ENCODE results near the gene TAOK1. TPM values are rescaled to one million over a fixed set of nuclear protein-coding genes. Genes with fewer than 3 reads are reported as not detected.

TAOK1 gene
- total and polyA plus RNA-seq, 2 of the 13 experiments (the other 11 are each of a cell fraction or from before 2014, with no cell fraction given): 14.1 to 23.0 TPM

DNA sequence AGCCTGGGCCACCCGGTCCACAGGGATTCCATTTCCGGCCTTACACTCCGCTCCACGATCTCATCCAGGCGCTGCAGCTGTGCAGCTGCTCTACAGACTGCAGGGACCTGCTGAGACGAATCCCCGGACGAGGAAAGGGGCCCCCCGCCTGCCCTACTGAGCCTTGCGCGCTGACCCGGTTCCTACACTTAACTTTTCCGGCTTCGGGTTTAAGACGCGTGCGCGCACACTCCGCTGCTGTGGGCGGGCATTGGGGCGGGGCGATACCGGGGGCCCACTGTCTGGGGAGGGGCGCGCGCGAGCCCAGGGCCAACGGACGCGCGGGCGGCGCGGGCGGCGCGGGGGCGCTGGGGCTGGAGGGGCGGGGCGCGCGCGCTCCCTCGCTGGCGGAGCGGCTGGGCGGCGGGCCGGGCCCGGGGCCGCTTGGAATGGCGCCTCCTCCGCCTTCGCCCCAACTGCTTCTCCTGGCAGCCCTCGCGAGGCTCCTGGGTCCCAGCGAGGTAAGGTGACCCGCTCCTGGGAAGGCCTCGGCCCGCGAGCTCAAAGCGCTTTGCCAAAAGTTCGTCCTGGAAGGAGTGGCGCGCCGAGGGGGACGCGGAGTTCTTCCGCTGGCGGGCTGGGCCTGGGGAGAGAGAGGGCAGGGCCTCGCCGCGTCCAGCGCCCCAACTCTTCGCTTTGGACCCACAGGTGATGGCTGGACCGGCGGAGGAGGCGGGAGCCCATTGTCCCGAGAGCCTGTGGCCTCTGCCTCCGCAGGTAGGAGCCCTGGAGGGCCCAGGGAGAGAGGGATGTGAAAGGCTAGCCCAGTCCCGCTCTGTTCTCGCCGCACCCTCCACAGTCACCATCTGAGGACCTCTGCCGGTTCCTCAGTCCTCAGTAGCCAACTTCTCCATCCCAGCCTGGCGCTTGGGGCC is 178.4 kb downstream of the TAOK1 start, which contains the start of gene TP53I13 (continued):
- TF ChIP-seq, protein P1, sequence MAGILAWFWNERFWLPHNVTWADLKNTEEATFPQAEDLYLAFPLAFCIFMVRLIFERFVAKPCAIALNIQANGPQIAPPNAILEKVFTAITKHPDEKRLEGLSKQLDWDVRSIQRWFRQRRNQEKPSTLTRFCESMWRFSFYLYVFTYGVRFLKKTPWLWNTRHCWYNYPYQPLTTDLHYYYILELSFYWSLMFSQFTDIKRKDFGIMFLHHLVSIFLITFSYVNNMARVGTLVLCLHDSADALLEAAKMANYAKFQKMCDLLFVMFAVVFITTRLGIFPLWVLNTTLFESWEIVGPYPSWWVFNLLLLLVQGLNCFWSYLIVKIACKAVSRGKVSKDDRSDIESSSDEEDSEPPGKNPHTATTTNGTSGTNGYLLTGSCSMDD (CRISPR knock-in tag; IDR thresholded peaks at IDR 0.05): no peak
- no peak for TF ChIP-seq NR2F1 (CRISPR knock-in tag; IDR thresholded peaks at IDR 0.05)
- no peak for TF ChIP-seq PCBP1 (IDR thresholded peaks at IDR 0.05; ENCODE audit: borderline replicate concordance, low read depth, low read length)
- TF ChIP-seq, protein P2, sequence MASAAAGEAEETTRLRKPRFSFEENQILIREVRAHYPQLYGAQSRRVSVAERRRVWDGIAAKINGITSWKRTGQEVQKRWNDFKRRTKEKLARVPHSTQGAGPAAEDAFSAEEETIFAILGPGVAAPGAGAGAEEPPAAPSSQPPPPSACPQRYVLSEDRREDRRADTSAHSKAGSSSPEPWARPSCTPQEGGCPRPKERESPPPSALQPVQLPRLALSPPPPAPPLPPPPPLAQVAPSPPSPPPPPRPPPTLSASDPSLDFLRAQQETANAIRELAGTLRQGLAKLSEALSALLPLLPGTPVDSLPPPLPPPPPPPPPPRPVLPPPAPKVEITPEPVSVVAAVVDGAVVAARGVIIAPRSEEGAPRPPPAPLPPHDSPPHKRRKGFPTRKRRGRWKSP (CRISPR knock-in tag; IDR thresholded peaks at IDR 0.05): peak; percentile 61; the same call in 1 of the 2 replicates
- TF ChIP-seq, protein P3, sequence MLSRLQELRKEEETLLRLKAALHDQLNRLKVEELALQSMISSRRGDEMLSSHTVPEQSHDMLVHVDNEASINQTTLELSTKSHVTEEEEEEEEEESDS (CRISPR knock-in tag; IDR thresholded peaks at IDR 0.05; ENCODE audit: borderline replicate concordance): no peak
- TF ChIP-seq KLF11 (CRISPR knock-in tag; IDR thresholded peaks at IDR 0.05): 0 out of 2 replicates have a peak, but pooled peaks have one; percentile 46
- TF ChIP-seq ZNF30 (CRISPR knock-in tag; IDR thresholded peaks at IDR 0.05): no peak
- TF ChIP-seq, protein P4, sequence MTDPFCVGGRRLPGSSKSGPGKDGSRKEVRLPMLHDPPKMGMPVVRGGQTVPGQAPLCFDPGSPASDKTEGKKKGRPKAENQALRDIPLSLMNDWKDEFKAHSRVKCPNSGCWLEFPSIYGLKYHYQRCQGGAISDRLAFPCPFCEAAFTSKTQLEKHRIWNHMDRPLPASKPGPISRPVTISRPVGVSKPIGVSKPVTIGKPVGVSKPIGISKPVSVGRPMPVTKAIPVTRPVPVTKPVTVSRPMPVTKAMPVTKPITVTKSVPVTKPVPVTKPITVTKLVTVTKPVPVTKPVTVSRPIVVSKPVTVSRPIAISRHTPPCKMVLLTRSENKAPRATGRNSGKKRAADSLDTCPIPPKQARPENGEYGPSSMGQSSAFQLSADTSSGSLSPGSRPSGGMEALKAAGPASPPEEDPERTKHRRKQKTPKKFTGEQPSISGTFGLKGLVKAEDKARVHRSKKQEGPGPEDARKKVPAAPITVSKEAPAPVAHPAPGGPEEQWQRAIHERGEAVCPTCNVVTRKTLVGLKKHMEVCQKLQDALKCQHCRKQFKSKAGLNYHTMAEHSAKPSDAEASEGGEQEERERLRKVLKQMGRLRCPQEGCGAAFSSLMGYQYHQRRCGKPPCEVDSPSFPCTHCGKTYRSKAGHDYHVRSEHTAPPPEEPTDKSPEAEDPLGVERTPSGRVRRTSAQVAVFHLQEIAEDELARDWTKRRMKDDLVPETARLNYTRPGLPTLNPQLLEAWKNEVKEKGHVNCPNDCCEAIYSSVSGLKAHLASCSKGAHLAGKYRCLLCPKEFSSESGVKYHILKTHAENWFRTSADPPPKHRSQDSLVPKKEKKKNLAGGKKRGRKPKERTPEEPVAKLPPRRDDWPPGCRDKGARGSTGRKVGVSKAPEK (CRISPR knock-in tag; IDR thresholded peaks at IDR 0.05; ENCODE audit: borderline replicate concordance): 0 out of 2 replicates have a peak, but pooled peaks have one; percentile 13
- no peak for TF ChIP-seq ZNF136 (CRISPR knock-in tag; IDR thresholded peaks at IDR 0.05; ENCODE audit: low read depth)
- peak; percentile 52 for TF ChIP-seq ASH2L (IDR thresholded peaks at IDR 0.05; ENCODE audit: insufficient read length, low read depth, low read length)
- no peak for TF ChIP-seq ZBTB21 (CRISPR knock-in tag; IDR thresholded peaks at IDR 0.05)
- TF ChIP-seq, protein P5, sequence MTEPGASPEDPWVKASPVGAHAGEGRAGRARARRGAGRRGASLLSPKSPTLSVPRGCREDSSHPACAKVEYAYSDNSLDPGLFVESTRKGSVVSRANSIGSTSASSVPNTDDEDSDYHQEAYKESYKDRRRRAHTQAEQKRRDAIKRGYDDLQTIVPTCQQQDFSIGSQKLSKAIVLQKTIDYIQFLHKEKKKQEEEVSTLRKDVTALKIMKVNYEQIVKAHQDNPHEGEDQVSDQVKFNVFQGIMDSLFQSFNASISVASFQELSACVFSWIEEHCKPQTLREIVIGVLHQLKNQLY (CRISPR knock-in tag; IDR thresholded peaks at IDR 0.05): no peak
- TF ChIP-seq IKZF1 (IDR thresholded peaks at IDR 0.05): no peak
- TF ChIP-seq ATF7 (IDR thresholded peaks at IDR 0.05): no peak
- TF ChIP-seq ATF7 (CRISPR knock-in tag; IDR thresholded peaks at IDR 0.05): no peak
- TF ChIP-seq, protein P6, sequence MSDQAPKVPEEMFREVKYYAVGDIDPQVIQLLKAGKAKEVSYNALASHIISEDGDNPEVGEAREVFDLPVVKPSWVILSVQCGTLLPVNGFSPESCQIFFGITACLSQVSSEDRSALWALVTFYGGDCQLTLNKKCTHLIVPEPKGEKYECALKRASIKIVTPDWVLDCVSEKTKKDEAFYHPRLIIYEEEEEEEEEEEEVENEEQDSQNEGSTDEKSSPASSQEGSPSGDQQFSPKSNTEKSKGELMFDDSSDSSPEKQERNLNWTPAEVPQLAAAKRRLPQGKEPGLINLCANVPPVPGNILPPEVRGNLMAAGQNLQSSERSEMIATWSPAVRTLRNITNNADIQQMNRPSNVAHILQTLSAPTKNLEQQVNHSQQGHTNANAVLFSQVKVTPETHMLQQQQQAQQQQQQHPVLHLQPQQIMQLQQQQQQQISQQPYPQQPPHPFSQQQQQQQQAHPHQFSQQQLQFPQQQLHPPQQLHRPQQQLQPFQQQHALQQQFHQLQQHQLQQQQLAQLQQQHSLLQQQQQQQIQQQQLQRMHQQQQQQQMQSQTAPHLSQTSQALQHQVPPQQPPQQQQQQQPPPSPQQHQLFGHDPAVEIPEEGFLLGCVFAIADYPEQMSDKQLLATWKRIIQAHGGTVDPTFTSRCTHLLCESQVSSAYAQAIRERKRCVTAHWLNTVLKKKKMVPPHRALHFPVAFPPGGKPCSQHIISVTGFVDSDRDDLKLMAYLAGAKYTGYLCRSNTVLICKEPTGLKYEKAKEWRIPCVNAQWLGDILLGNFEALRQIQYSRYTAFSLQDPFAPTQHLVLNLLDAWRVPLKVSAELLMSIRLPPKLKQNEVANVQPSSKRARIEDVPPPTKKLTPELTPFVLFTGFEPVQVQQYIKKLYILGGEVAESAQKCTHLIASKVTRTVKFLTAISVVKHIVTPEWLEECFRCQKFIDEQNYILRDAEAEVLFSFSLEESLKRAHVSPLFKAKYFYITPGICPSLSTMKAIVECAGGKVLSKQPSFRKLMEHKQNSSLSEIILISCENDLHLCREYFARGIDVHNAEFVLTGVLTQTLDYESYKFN (CRISPR knock-in tag; conservative IDR thresholded peaks at IDR 0.05): peak; percentile 44; the same call in 1 of the 2 replicates
- no peak for TF ChIP-seq SIX1 (CRISPR knock-in tag; IDR thresholded peaks at IDR 0.05; ENCODE audit: borderline replicate concordance)
- no peak for TF ChIP-seq U2AF1 (optimal IDR thresholded peaks at IDR 0.05; ENCODE audit: low read depth, low read length)
- TF ChIP-seq CEBPG (CRISPR knock-in tag; IDR thresholded peaks at IDR 0.05): no peak
- TF ChIP-seq MED1 (CRISPR knock-in tag; IDR thresholded peaks at IDR 0.05): peak; percentile 31; the same call in 1 of the 2 replicates

Data from HepG2 (cell line).